CD4-positive, alpha-beta T cell treated with Interleukin-15 for 1 hour (primary cell): ENCODE data around the gene WDR33.
A peak's percentile ranks its signal among the peaks of the same experiment; 100 is the strongest.

ENCODE experiments used
- DNase-seq: peaks from one replicate; pipeline ENCODE4 v3.0.0-alpha.2; 2020

Gene WDR33

DNA sequence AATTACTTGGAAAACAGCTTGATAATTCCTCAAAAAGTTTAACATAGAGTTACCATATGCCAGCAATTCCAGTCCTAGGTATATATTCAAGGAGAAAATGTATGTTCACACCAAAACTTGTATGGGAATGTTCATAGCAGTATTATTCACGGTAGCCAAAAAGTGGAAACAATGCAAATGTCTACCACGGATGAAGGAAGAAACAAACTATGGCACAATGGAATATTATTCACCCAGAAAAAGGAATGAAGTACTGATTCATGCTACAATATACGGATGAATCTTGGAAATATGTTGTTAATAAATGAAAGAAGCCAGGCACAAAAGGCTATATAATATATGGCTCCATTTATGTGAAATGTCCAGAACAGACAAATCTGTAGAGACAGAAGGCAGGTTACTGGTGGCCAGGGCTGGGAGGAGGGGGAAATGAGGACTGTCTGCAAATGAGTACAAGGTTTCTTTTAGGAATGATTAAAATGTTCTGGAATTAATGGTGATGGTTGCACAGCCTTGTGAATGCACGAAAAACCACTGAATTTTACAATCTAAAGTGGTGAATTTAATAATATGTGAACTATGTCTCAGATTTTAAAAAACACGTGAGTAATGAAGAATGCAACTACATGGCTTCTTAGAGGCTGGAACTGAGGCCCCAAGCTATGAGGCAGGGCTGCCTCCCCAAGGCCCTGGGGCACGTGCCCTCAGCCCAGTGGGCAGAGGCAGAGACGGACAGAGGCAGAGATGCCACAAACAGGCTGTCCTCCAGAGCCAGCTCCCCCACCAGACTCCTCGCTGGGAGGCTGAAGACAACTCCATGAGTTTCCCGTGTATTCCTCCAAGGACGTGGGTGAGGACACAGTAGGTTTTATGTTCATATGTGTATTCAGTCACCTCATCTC is 140.7 kb downstream of the WDR33 start:
- no peak for DNase-seq

DNA sequence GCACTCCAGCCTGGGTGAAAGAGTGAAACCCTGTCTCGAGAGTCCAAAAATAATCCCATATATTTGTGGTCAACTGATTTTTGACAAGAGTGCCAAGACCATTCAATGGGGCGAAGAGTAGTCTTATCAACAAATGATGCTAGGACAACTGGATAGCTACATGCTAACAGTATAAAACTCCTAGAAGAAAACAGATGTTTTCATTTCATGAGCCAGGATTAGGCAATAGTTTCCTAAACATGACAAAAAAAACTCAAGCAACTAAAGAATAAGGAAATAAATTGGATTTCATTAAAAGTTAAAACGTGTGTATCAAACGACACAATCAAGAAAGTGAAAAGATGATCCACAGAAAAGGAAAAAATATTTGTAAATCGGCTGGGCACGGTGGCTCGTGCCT is 141.9 kb downstream of the WDR33 start:
- DNase-seq = no peak

DNA sequence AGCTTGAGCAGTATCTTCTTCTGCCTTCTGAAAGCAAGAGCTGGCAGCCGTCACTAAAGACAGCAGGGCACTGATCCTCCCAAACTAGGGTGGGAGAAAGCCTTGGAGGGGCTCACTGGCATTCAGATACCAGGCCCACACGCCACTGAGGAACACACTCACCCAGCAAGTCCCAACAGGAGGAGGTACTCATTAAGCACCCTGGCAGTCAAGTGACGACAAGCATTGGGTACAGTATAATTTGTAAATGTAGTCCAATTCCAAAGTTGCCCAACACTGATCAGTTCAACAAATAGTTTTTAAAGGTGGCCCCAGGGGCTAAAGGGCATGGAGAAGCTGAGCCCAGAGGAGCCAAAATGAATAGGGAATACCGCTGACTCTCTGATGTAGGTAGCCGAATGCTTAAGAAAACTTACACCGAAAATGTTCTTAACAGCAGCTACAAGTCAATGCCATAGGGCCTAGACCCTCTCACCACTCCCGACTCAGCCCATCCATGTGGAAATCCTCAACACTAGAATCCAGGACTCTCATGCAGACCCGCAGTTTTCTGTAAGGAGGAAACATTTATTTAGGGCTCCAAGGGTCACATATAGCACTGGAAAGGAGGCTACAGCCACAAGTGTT is 145.6 kb downstream of the WDR33 start:
- DNase-seq = no peak

DNA sequence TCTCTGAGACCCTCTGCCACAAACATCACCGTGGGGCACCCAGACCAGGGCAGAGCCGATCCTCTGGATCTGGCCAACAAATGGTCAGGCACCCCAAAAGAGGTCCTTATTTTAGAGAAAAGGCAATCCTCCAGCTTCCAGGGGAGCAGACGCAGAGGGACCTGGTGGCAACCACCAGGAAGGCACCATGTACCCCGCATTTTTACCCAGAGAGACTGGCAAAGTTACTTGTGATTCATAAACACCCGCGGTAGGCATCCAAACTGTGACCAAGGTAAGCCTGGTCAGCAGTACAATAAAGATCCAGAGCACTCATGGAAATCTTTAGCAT is 146.1 kb downstream of the WDR33 start:
- no peak for DNase-seq

DNA sequence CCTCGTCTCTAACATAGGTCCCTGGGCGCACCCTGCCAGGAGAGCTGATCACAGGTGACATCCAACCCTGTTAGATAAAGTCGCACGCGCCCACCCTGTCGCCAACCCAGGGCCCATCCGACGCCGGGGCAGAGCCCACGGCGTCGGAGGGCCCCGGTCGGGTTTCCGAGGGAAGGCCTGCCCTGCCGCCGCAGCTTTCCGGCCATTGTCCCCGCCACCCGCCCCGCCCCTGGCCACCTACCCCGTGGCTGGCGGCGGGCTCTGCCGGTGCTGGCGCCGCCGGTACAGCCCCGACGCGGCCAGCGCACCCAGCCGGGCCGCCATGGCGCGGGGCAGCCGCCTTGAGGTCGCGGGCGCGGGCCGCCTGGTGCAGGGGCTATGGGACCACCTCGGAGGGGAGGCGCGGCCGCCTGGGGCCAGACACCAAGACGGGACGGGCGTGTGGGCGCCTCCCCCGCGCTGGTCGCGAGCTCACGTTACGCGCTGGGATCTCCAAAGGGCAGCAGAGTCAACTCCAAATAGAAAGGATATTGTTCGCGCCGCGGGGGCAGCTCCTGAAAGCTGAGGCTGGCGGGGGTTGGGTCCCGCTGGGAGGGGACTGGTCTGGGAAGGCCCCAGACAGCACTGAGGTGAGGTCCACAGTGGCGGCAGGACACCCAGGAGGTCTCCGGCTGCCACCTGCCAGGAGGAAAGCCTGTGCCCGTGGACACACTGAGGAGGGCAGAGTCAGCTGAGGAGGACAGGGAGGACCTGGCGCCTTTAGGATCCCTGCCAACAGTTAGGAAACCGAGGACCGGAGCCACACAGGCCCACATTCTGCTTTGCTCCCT is 146.7 kb downstream of the WDR33 start:
- peak; percentile 4 for DNase-seq

DNA sequence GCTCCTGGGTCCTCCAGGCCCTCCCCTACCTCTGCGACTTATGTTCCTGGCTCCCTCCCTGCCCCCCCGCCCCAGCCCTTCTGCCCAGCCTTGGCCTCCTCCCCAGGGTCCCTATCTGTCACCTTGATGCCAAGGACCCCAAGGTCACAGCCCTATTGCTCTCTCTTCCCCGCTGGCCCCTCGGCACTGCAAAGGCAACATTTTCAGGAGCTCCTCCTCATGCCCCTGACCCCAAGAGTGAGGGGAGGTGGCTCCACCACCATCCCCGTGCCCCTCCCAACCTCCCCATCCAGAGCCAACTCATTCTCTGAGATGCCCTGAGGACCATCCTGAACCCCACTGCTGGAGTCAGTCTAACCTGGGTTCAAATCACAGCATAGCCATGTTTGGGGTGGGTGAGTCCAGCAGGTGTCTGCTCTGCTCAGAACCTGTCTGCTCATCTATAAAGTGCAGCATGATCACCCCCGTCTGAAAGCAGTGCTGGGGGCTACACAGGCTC is 147.4 kb downstream of the WDR33 start:
- peak; percentile 0 for DNase-seq

DNA sequence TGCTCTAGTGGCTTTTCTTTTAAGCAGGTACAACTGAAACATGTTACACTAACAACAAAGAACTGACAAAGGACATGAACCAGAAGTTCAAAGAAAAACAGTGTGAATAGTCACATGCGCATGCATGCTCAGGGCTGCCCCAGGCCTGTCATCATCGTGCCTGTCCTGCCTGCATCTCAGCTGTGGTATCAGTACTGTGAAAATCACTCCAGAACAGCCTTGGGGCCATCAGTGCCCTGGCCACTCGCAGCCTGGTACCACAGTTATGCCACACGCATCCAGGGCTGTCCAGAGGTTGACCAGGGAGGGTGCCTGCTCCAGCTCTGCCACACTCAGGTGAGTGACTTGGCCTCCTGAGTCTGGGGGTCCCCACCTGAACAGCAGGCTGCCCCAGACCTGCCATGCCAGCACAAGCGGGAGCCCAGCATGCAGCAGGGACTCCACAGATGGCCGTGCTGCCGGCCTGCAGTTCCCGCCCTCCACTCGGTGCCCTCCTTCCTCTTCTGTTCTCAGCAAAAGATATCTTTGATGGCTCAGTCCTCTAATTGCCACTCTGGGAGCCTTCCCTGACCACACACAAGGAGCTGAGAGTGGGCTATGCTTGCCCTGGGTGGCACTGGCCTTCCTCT is 147.9 kb downstream of the WDR33 start:
- peak; percentile 14 for DNase-seq

DNA sequence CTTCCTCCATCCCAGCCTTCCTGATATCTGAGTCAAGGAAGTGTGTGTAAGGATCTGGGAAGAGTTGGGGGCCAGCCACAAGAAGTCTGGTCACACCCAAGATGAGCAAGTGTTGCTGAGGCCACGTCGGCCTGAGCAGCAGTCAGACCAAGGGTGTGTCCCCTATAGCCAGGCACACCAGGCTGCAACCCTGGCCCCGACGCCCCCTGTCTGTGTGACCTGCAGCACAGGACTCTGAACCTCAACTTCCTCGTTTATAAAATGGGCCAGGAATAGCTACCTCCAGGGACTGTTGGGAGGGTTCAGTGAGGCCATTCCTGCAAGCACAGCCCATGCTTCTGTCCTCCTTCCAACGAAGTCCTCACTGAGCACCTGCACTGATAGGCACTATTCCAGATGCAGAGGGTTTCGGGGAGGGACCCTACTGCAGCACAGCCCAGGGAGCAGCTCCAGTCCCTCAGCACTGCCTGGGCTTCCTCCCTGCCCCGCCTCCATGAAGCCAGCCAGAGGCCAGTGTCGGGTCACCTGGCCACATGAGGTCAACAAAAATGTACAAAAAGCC is 148.9 kb downstream of the WDR33 start:
- peak; percentile 1 for DNase-seq

DNA sequence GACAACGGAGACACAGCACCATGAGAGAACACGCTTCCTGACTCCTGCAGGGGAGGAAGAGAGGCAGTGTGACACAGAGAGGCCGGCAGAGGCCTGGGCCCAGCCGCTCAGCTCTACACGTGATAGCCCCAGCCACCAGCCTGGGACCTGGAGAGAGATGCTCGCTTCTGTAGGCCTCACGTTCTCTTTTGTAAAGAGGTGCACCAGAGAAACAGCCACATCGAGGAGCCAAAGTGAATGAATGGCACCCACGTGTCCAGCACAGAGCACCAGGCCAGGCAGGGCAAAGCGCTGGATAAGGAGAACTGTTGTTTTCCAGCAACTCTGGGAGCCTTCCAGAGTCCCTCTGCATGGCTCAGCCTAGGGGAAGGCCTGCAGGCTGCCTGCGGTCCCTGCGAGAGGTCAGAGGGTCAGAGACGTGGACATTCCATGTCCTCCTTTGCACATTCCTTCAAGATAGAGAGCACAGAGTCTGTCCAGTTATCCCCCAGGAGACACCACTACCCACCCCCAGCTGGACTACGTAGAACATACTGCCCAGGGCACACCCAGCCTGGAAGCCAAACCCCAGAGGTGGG is 149.8 kb downstream of the WDR33 start:
- no peak for DNase-seq

DNA sequence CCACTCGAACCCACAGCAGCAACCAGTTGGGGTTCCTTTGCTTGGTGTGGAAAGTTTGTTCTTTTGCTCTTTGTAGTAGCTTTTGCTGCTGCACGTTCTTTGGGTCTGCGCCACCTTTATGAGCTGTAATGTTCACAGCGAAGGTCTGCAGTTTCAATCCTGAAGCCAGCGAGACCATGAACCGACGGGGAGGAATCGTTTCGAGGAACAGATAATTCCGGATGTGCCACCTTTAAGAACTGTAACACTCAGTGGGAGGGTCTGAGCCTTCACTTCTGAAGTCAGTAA is 150.7 kb downstream of the WDR33 start:
- DNase-seq = no peak

DNA sequence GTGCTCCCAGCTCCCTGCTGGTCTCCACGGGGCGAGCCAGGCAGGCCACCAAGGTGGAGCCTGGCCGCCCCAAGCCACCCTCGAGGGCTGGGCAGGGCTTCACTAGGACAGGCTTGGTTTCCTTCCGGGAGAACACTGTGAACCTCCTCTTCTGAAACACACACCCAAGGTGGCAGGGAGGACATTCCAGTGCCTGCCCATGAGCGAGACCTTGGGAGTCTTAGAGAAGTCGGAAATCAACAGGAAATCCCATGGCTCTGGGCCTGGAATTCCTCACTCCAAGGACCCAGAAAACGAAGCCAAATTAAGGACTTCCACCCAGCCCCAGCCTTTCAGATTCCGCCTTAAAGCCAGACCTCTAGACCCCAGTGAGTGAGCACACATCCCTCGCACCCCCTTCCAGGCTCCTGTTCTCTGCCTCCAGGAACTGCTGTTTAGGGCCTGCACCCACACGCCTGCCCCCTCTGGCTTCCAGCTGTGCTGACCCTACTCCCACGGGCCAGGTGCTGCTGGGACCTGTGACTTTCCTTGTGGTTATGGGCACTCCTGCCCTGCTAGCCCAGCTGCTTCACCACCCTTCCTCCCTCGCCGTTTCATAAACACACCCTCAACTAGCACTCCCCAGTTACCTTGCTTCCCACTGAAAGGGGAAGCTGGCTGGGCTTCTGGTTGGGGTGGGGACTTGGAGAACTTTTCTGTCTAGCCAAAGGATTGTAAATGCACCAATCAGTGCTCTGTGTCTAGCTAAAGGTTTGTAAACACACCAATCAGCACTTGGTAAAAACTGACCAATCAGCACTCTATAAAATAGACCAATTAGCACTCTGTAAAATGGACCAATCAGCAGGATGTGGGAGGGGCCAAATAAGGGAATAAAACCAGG is 151.3 kb downstream of the WDR33 start:
- DNase-seq = no peak

DNA sequence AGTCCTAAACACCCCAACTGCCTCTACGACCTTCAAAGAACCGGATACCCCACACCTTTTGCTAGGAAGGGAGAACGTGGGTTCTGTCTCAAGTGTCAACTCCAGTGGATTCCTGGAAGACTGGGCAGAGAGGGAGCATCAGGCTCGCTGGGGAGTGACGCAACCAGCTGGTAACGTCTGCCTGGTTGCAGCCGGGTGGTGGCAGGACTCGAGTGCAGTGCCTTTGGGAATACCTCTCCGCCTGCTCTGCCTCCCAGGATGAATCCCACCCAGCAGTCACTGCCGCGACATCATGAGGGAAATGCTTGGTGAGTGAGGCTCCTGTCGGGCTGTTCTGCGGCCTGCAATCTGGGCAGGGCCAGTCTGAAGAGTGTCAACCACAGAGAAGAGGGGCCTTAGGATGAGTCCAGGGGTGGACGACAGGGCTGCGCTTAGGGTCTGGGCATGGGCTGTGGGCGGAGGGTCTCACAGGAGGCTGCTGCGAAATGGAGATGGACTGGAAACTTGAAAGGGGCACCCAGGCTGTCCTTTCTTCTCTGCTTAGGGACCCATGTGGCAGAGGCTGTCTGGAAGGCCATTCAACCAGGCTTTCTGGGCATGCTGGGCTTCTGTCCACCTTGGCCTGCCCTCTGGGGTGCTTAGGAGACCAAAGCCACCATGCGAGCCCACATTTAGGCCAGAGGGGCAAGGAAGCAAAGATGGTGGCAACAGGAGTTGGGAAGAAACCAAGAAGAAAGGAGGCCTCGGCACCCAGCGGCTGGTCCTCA is 152.1 kb downstream of the WDR33 start:
- no peak for DNase-seq

DNA sequence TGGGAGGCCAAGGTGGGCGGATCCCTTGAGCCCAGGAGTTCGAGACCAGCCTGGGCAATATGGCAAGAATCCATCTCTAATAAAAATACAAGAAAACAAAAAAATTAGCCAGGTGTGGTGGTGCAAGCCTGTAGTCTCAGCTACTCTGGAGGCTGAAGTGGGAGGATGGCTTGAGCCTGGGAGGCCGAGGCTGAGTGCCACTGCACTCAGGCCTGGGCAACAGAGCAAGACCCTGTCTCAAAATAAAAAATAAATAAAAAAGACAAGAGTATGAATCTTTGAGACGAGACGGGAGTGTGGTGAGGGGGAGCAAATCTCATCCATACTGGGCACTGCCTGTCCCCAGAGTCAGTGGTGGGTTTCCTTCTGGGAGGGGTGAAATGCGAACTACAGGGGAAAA is 152.8 kb downstream of the WDR33 start:
- DNase-seq = no peak

DNA sequence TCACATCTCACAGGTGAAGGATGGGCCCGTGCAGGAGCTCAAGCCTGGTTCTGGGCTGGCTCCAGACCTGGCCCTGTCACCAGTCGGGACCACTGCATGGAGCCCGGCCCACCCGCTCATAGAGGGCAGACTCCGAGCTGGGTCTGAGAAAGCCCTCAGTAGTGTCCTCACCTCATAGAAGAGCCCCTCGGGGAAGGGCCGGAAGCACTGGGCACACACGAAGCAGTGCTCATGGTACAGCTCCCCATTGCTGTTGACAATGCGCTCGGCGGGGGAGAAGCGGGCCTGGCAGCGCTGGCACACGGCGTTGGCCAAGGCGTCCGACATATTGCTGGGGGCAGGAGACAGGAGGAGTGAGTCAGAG is 153.8 kb downstream of the WDR33 start:
- DNase-seq = no peak

DNA sequence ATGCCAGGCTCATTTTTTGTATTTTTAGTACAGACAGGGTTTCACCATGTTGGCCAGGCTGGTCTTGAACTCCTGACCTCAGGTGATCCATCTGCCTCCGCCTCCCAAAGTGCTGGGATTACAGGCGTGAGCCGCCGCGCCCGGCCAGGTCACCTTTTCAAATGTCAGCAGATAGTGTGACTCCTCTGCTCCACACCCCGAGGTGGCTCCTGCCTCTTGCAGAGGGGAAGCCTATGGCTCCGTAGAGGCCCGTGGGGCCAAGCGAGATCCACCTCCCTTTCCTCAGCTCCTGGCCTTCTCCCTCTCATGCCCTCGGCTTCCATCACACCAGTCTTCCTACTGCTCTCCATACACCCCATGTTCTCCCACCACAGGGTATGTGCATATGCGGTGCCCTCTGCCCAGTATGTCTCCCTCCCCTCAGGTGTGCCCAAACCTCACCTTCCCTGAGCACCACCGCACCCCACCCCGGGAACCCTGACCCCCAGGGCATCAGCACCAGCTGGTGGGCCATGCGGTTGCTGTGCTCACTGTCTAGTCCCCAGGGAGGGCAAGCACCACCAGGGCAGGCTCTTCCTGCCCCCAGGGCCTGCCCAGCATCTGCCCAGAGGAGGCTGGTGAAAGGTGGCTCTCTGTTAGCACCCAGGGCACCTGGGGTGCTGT is 154.3 kb downstream of the WDR33 start:
- no peak for DNase-seq

DNA sequence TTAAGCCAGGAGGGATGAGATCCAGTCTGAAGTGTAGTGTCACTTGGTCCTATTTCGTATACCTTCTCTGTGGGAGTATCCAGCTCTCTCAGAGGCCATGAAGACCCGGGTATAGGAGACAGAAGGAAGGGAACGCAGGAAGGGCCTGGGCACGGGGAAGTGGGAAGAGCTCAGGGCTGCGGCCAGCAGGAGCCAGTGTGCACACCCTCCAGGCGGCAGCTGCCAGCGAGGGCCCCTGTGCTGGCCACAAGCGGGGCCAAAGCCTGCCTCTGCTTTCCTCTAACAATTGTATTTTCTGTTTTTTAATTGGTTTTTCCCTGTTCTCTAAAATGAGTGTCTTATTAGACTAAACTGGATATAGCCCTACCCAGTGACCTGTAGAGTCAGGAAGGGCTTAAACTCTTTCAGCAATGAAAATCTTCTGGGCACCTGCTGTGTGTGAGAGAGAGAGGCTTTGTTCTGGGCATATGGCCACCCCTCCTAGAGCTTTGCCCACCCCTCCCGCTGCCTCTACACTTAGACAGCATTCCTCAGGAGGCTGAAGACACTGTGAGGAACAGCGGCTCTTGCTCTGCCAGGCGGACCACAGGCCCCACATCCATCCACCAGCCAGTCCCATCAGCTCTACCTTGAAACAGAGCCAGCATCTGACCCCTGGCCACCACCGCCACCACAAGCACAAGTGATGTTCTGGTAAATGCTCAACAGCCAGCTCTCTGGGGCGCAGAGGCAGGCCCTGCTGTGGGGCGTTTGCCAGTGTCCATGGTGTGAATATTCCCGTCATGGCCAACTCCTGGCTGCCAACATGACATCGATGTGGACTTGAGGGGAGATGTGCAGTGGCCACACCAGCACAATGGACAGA is 155.5 kb downstream of the WDR33 start:
- DNase-seq = no peak

DNA sequence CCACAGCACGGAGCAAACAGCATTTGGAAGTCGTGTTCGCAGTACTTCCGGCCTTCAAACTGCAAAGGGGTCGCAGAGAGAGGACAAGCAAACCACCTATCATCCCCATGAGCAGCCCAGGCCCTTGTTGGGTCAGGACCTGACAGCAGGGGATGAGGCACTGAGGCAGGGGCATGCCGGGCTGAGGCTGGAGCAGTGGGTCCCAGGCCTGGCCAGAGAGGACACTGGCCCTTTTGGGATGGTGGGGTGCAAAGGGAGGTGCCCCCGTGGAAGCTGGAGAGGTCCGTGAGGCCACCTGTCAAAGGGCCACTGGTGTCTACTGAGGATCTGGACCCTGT is 156.2 kb downstream of the WDR33 start:
- no peak for DNase-seq

DNA sequence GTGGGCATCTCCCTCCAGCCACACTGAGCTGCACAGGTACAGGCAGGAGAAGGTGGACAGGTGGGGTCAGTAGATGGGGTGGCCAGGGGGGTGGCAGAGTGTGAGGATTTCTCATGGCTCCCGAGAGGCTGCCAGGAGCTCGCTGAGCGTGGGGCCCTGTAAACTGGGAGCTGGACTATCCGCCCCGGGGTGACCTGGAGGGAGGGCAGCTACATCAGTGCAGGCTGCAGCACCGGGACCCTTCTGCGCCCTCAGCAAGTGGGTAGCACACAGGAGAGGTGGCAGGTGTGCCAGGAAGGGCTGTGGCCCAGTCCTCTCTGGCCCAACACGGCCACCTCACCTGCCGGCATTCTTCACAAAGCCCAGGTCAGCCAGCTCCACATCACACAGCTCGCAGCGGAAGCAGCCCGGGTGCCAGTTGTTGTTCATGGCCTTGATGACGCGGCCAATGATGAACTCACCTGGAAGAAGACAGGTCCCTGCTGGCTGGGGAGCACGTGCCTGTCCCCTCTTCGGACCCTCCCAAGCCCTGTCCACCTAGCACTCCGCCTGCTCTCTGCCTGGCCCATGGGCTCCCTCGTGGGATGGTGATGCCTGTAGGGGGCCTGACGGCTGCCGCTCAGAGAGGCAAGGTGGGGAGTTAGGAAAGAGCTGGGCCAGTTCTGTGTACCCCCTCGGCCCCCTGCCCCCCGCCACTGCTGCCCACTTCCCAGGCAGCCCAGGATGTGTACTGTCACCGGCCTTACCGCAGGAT is 156.7 kb downstream of the WDR33 start:
- DNase-seq = no peak
